H1 (cell line): Measurements from ENCODE around the gene IAPP. TPM values are rescaled to one million over a fixed set of nuclear protein-coding genes. Genes with fewer than 3 reads are reported as not detected.

Experiments used
- ASH2L ChIP-seq: fragments of 200-600, 300-600 bp; sonication (generic); IDR thresholded peaks from one replicate; pipeline ENCODE4 v1.7.1; 2017; ENCODE audit warnings: low read length
- GTF2F1 ChIP-seq: IDR thresholded peaks from 2 replicates; pipeline ENCODE4 v1.6.1; 2012; ENCODE audit warnings: low read depth, low read length, improper control_type of control experiment, borderline replicate concordance
- JUND ChIP-seq: IDR thresholded peaks from 2 replicates; pipeline ENCODE4 v1.6.1; 2011; ENCODE audit warnings: mild to moderate bottlenecking, improper control_type of control experiment, low read length
- KDM5A ChIP-seq: fragments of 200-600 bp; IDR thresholded peaks from 2 replicates; pipeline ENCODE4 v1.7.1; 2012; ENCODE audit warnings: mild to moderate bottlenecking, low read length, inconsistent platforms, mixed read lengths
- SIRT6 ChIP-seq: IDR thresholded peaks from one replicate; pipeline ENCODE4 v1.7.1; 2012; ENCODE audit warnings: low read length, inconsistent platforms
- YY1 ChIP-seq: IDR thresholded peaks from 2 replicates; pipeline ENCODE4 v1.6.1; 2011; ENCODE audit warnings: low read depth, mild to moderate bottlenecking, low read length
- polyA plus RNA-seq, 7 experiments: library from polyadenylated mRNA; depleted of rRNA in 3 of 7; stranded (reverse) in 5 of 7; unstranded in 2 of 7; fragments of >200 nt in 5 of 7; fragments of 200-250 nt in 2 of 7; gene quantifications; 1 replicate in 5 of 7; 2 replicates in 1 of 7; 4 replicates in 1 of 7; pipeline versions ENCODE4 v1.2.1 to v1.2.3, GENCODE V29; 2011 to 2013; ENCODE audit warnings: missing spikeins in 2 of 7, mixed read lengths in 2 of 7
- total RNA-seq: library from RNA; stranded (reverse); fragmentation: NEBNext Ultra II Directional; extraction: Animal tissue kit (Norgen Biotek cat#: 25700); gene quantifications from 2 replicates; pipeline ENCODE4 v1.2.1, GENCODE V29; 2021
- TF ChIP-seq, protein P1 (sequence below): fragments of 300-600 bp; sonication (generic); IDR thresholded peaks from 2 replicates; pipeline ENCODE4 v1.7.1; 2012; ENCODE audit warnings: low read length, moderate library complexity, mild to moderate bottlenecking, inconsistent platforms; ENCODE audit not compliant: insufficient replicate concordance
- TF ChIP-seq, protein P2 (sequence below): IDR thresholded peaks from 2 replicates; pipeline ENCODE4 v1.6.1; 2012; ENCODE audit warnings: inconsistent platforms

IAPP gene
- total and polyA plus RNA-seq, 2 of the 8 experiments (the other 6 are each of a cell fraction or from before 2014, with no cell fraction given) = not detected

DNA sequence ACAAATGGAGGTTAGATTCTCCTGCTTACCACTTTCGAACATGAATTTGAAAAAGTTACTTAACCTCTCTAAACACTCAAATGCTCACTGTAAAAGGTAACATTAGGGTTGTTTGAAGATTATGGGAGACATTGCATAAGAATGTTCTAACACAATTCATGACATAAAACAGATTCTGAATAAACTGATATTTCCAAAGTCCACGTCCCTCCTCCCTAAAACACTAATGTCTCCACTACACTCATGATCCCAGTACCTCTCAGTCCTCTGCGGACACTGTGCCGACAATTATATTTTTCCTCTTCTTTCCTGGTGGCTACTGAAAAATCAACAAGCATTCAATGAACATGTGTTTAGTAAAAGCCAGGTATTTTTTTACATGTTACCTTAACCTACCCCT, 18.8 kb upstream of the IAPP start (continued):
- TF ChIP-seq, protein P1, sequence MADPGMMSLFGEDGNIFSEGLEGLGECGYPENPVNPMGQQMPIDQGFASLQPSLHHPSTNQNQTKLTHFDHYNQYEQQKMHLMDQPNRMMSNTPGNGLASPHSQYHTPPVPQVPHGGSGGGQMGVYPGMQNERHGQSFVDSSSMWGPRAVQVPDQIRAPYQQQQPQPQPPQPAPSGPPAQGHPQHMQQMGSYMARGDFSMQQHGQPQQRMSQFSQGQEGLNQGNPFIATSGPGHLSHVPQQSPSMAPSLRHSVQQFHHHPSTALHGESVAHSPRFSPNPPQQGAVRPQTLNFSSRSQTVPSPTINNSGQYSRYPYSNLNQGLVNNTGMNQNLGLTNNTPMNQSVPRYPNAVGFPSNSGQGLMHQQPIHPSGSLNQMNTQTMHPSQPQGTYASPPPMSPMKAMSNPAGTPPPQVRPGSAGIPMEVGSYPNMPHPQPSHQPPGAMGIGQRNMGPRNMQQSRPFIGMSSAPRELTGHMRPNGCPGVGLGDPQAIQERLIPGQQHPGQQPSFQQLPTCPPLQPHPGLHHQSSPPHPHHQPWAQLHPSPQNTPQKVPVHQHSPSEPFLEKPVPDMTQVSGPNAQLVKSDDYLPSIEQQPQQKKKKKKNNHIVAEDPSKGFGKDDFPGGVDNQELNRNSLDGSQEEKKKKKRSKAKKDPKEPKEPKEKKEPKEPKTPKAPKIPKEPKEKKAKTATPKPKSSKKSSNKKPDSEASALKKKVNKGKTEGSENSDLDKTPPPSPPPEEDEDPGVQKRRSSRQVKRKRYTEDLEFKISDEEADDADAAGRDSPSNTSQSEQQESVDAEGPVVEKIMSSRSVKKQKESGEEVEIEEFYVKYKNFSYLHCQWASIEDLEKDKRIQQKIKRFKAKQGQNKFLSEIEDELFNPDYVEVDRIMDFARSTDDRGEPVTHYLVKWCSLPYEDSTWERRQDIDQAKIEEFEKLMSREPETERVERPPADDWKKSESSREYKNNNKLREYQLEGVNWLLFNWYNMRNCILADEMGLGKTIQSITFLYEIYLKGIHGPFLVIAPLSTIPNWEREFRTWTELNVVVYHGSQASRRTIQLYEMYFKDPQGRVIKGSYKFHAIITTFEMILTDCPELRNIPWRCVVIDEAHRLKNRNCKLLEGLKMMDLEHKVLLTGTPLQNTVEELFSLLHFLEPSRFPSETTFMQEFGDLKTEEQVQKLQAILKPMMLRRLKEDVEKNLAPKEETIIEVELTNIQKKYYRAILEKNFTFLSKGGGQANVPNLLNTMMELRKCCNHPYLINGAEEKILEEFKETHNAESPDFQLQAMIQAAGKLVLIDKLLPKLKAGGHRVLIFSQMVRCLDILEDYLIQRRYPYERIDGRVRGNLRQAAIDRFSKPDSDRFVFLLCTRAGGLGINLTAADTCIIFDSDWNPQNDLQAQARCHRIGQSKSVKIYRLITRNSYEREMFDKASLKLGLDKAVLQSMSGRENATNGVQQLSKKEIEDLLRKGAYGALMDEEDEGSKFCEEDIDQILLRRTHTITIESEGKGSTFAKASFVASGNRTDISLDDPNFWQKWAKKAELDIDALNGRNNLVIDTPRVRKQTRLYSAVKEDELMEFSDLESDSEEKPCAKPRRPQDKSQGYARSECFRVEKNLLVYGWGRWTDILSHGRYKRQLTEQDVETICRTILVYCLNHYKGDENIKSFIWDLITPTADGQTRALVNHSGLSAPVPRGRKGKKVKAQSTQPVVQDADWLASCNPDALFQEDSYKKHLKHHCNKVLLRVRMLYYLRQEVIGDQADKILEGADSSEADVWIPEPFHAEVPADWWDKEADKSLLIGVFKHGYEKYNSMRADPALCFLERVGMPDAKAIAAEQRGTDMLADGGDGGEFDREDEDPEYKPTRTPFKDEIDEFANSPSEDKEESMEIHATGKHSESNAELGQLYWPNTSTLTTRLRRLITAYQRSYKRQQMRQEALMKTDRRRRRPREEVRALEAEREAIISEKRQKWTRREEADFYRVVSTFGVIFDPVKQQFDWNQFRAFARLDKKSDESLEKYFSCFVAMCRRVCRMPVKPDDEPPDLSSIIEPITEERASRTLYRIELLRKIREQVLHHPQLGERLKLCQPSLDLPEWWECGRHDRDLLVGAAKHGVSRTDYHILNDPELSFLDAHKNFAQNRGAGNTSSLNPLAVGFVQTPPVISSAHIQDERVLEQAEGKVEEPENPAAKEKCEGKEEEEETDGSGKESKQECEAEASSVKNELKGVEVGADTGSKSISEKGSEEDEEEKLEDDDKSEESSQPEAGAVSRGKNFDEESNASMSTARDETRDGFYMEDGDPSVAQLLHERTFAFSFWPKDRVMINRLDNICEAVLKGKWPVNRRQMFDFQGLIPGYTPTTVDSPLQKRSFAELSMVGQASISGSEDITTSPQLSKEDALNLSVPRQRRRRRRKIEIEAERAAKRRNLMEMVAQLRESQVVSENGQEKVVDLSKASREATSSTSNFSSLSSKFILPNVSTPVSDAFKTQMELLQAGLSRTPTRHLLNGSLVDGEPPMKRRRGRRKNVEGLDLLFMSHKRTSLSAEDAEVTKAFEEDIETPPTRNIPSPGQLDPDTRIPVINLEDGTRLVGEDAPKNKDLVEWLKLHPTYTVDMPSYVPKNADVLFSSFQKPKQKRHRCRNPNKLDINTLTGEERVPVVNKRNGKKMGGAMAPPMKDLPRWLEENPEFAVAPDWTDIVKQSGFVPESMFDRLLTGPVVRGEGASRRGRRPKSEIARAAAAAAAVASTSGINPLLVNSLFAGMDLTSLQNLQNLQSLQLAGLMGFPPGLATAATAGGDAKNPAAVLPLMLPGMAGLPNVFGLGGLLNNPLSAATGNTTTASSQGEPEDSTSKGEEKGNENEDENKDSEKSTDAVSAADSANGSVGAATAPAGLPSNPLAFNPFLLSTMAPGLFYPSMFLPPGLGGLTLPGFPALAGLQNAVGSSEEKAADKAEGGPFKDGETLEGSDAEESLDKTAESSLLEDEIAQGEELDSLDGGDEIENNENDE = no peak
- TF ChIP-seq SIRT6 (no peak), JUND (no peak), GTF2F1 (no peak), YY1 (no peak), KDM5A (no peak), ASH2L (no peak)
- TF ChIP-seq, protein P2, sequence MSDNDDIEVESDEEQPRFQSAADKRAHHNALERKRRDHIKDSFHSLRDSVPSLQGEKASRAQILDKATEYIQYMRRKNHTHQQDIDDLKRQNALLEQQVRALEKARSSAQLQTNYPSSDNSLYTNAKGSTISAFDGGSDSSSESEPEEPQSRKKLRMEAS = no peak
